HG02970 (cell line): ENCODE data around the gene ANGPTL7.
"Not testable (repeated sequence)": the region's sequence is repeated elsewhere in the genome, so short reads cannot be mapped to it uniquely, and the experiment has no call there.

Source experiments
- ATAC-seq: cut with Tn5 transposase; IDR thresholded peaks from one replicate; pipeline ENCODE4 v1.9.1; 2021; ENCODE audit warnings: mild to moderate bottlenecking, moderate library complexity, moderate number of reproducible peaks; ENCODE audit not compliant: unreplicated experiment, low FRiP score

The ANGPTL7 gene

DNA sequence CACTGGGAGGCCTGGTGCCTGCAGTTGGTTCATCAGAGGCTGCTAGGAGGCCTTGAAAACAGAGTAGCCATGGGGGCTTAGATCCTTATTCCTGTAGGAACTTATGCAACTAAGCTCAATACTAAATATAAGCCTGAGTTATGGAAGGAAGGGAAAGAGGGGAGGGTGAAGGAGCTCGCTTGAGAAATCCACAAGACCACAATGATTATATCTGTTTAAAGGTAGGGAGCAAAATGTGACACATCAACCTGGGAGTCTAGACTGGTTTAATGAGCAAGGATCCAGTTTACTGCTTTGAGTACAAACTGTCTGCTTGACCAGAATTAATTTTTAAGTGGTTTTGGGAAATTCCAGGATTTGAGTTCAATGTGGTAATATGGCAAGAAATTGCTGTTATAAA is 20.4 kb upstream of the ANGPTL7 start:
- ATAC-seq = no peak

DNA sequence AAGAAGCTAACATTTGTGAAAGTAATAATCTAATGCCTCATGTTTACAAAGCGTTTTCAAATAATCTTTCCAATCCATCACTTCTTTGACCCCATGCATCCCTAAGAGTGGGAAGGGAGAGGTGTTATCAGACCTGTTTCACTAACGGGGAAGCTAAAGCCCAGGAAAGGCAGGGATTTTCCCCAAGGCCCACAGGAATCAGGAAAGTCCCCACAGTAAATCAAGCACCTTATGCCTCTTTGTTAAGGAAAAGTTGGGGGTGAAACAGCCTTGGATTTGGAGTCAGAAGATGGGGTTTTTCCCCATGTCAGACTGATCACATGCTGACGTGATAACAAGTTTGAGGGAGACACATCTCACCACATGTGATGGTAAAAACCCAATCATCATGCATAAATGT is 20.0 kb upstream of the ANGPTL7 start:
- no peak for ATAC-seq

DNA sequence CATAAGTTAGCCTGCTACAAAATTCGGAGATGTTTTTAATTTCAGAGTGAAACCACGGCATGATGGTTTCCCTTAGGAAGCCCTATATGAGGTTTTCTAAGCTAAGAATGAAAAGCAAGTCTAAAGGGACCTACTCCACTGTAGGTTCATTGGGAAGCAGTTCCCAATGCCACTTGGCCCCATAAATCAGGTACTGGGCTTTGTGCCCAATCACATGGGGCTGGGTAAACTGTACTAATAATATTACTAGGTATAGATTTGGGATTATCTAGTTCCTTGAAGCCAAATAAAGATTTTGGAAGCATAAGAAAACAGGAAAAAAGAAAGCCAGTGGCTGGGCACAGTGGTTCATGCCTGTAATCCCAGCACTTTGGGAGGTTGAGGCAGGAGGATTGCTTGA is 19.1 kb upstream of the ANGPTL7 start:
- no peak for ATAC-seq

DNA sequence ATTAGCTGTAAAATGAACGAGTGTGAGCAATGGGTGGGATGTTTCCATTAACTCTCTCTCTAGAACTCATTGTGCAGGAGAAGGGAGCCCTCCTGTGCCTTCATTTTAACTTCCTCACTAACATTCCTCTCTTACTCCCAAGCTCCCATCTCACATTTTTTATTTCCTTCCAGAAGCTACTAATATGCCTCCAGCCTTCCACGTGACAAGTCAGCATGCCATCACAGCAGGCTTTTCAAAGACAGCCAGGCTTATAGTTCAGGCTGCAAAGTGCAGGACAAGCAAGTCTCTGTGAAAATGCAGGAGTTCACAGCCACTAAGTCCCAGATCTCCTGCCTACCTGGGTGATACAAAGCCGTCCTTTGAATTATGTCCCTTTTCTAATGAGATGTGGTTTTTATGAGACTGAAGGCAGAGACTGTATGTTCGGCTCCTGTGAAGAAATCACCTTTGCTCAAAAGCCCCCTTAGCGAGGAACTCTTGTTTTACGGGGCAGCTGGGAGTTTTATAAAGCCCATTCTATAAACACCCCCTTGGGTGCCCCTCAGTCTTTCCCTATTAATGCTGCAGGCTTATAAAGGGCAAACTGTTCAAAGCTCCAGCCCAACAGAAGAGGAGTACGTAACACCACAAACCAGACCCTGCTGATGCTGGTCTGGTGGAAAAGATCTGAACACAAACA is 14.8 kb upstream of the ANGPTL7 start:
- ATAC-seq = no peak

DNA sequence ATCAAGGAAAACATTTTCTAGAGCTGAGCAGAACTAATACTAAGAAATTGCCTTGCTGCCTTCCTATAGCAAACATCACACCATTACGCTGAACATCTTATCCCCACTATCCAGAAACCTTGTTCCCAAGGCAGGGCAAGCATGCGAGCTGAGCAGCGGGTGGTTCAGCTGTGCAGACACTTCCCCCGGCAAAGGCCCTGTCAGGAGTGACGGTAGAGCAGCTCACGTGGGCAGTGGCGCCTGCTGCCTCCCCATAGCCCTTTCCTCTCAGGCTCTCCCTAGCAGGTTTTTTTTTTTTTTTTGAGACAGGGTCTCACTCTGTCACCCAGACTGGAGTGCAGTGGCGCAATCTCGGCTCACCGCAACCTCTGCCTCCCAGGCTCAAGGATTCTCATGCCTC is 13.7 kb upstream of the ANGPTL7 start:
- ATAC-seq = no peak

DNA sequence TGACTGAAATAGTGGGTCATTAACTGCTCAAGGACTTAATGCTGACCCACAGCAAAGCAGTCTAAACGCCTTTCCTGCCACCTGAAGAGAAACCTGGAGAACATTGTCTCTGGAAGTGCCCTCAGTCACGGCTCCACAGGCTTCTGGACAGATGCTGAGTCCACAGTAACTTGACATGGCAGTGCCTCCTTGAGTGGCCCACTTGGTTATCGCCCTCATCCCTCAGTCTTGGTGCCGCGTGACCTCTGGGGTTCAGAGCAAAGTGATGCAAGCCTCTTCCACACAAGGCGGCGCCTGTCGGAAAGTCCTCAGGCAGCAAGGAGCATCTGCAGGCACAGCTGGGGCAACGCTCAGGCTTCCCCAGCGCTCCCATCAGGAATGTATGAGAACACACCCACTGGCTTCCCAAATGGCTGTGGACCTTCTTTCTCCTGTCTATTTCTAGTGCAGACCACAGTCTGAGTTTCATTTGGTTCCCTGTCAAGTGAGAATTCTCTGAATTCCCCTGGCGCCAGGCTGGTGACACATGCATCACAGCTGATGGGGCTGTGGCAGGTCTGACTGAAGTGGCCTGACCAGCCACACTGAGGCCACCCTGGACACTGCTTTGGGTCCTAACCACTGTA is 13.0 kb upstream of the ANGPTL7 start:
- ATAC-seq = no peak

DNA sequence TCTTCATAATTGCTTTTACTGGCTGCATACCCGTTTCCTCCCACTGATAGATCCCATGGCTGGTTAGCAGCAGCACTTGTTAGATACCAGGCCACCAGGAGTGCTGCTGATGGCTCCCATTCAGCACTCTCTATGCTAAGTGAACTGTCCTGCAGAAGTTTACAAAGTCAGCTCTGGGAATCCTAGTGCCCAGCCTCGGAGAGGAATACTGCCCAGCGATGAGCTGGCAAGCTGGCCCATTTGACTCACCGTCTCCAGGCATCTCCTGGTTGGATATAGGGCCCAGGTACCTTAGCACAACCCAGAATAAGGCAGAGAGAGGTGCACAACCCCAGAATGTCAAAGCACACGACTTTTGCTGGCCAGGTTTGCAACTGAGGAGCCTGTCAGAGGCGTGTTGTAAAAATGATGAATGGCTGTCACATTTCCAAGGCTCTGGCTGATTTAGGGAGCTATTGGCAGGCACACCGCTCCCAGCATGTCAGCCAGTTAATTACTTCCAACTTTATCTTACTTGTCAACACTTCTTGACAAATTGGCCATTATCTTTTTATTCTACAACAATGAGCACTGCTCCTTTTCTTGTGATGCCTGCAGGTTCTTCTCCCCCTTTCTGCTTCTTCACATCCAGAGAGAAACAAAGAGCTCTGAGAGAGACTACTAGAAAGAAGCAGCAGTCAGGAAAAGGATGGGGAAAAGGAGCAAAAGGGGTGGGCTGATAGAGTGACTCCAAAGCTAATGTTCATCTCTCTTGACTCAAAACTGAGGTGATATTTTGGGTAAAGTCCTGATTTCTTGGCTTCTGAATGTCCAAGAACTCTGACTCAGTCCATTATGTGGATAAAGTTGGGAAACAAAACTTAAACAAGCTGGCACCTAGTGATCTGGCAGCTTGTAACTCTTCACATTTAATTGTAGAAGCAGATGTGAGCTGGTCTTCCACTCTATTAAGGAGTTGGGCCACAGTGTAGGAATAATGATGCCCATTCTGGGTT is 10.8 kb upstream of the ANGPTL7 start:
- ATAC-seq = no peak

DNA sequence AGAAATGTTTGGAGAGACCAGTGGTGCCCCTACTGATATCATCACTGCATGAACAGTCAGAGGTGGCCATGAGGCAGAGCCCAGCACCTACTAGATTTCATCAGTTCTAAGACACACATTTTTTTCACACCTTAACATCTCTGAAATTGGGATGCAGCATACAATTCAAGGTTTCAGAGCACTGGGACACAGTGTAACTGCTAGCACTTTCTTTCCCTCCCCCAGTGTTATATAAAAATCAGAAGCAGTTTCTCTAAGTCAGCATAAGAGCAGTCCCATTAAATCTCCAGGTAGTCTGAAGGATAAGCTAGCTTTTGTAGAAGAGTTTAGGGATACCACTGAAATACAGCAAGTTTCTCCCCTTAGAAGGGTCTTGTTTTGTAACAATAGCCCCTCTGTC is 10.0 kb upstream of the ANGPTL7 start:
- ATAC-seq = no peak

DNA sequence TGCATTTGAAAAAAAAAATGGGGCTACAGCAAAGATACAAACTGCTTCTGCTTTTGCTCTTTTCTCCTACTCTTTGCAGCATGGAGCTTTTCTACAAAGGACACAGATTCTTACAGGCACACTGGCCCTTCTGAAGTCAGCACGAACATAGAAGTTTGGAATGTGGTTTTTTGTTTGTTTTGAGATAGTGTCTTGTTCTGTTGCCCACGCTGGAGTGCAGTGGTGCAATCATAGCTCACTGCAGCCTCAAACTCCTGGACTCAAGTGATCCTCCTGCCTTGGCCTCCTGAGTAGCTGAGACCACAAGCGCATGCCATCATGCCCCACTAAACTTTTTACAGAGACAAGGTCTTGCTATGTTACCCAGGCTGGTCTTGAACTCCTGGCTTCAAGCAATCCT is 9.4 kb upstream of the ANGPTL7 start:
- ATAC-seq = not testable (repeated sequence)

DNA sequence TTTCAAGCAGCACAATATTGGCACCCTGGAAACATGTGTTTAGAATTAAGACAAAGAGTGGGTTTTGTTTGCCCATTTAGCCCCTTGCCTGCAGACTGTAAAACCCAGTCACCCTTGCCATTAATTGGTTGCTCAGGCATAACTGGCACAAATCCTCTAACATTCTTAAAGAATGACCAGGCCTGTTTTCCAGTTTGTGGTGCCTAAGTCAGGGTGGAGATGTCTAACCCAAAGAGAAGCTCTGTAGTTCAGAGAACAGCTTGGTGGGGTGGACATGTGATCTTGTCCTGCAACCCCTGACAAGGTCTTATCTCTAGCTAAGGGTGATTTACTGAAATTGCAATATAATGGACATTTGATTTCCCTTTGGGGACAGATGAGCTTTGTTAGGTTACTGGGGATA is 8.8 kb upstream of the ANGPTL7 start:
- ATAC-seq = no peak

DNA sequence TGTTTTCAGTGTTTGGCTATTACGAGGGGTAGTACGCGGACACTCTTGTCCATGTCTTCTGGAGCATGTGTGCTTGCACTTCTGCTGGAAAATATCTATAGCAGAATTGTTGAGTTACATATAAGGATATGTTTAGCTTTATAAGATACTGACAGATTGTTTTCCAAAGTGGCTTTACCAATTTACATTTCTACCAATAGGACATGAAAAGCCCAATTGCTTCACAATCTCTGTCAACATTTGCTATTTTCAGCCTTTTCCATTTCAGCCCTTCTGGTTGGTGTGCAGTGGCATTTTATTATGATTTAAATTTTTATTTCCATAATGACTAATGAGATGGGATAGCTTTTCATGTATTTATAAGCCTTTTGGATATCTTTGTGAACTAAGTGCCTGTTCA is 6.3 kb upstream of the ANGPTL7 start:
- ATAC-seq = no peak

DNA sequence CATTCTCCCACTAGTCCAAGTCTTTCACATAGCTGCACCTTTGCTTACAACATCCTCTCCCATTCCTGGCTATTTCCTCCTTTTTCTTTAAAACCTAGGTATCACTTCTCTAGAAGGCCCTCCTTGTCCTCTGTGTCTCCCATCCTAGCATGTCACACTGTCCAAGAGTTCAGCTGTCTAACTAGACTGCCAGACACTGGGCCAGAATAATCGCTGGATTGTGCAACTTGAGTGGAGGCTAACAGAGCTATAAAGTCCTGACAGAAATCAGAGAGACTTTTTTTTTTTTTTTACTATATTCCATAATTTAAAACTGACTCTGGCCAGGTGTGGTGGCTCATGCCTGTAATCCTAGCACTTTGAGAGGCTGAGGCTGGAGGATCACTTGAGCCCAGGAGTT is 4.2 kb upstream of the ANGPTL7 start:
- ATAC-seq = no peak

DNA sequence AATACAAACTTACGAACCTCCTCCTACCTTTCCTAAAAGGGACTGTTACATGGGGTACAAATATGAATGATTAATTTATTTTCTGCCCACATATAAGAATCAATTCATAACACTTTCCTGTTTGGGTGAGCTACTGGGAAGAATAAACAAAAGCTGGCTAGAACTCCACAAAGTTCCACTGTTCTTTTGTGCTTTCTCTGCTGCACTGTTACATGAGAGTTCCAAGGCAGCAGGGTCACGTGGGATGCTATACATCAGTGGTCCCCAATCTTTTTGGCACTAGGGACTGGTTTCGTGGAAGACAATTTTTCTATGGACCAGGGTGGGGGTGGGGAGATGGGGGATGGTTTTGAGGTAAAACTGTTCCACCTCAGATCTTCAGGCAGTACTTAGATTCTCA is 2.2 kb upstream of the ANGPTL7 start:
- no peak for ATAC-seq

DNA sequence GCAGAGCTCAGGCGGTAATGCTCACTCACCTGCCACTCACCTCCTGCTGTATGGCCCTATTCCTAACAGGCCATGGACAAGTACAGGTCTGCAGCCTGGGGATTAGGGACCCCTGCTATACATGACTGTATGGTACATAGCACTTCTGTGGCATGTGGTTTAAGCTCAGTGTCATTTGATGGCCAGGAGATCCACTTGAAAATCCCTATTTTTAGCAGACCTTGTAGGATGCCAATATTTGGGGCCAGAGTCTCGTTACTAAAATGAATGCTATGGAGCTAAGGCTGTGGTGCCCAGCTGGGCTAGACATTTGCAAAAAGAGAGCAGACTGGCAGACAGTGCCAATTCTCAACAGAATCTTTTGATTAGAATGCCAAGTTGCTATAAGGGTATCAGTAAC is 1.7 kb upstream of the ANGPTL7 start:
- no peak for ATAC-seq

DNA sequence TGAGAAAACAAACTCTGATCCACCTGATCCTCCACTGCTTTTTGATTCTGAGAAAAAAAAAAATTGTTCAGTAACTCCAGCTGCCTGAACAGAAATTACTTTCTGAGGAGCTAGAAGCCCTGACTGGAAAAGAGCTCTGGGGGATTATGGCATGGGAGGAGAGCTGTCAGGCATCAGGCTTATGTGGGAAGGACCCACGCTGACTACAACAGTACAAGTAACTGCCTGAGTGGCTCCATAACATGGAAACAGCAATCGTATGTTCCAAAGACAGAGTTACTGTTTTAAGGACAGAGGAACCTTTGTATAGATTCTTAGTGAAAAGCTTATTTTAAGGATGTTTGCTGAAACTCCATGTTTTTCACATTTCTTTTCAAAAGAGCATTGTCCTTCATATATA is 1.2 kb upstream of the ANGPTL7 start:
- ATAC-seq = no peak

DNA sequence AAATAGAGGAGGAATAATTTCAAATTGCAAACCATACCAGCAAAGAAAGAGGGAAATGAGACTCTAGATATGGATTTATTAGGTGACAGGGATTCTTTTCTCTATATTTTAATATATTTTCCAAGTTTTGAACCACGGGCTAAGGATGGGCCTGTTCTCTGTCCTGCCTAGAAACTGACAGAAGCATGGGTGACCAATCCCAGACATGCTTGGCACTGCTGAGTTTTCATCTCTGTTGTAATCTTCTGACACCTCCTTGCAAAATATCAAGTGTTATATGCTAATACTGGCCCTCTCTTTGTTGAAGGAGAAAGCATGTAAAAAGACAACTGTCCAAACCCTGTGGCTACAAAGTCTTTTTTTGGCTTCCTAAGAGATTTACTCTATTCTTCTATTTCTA is 774 bp upstream of the ANGPTL7 start:
- no peak for ATAC-seq

DNA sequence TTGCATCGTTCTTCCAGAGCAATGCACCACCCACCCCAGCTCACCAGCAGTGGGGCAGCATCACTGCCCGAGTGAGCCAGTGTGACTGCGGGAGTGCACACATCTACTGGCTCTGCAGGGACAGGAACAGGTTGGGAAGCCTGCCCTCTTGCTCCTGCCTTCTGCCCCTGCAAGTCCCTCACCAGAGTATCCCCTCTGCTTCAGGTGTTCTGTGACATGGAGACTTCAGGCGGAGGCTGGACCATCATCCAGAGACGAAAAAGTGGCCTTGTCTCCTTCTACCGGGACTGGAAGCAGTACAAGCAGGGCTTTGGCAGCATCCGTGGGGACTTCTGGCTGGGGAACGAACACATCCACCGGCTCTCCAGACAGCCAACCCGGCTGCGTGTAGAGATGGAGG is 4.2 kb downstream of the ANGPTL7 start:
- ATAC-seq = no peak

DNA sequence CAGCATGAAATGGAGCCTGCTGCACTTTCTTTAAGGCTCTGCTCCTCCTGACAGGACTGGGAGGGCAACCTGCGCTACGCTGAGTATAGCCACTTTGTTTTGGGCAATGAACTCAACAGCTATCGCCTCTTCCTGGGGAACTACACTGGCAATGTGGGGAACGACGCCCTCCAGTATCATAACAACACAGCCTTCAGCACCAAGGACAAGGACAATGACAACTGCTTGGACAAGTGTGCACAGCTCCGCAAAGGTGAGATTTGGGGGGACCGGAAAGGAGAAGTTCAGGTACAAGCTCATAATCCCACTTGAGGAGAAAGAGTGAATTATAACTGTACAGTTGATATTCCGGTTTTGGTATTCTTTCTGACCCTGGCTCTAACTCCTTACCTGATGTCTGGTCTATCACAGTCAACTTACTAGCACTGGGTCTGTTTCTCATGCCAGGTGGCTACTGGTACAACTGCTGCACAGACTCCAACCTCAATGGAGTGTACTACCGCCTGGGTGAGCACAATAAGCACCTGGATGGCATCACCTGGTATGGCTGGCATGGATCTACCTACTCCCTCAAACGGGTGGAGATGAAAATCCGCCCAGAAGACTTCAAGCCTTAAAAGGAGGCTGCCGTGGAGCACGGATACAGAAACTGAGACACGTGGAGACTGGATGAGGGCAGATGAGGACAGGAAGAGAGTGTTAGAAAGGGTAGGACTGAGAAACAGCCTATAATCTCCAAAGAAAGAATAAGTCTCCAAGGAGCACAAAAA is 5.4 kb downstream of the ANGPTL7 start:
- ATAC-seq = no peak

DNA sequence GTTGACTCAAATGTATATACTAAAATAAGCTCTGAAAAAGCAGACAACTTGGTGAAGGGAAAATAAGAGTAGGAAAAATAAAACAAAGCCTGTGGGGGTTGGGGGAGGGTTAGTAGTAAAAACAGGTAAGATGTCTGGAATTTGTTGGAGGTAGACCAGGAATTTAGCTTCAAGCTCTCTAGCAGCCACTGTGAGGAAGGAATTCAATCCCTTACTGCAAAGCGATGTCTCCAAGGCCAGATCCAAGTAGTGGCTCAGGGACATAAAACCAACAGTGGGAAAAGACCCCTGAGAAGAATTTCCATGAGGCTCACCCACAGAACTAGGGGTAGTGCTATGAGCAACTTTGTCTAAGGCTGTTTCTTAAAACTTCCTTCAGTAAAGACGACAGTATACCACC is 7.8 kb downstream of the ANGPTL7 start:
- no peak for ATAC-seq

DNA sequence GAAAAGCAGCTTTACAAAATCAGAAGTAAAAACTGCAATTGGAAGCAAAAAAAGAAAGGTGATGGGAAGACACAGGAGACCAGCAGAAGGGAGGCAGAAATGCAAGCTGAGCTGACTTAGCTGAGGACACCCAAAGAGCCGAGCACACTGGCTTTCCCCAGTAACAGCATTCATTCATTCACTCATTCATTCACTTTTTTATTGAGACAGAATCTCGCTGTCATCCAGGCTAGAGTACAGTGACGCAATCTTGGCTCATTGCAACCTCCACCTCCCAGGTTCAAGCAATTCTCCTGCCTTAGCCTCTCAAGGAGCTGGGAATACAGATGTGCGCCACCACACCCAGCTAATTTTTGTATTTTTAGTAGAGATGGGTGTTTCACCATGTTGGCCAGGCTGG is 8.2 kb downstream of the ANGPTL7 start:
- ATAC-seq = no peak

DNA sequence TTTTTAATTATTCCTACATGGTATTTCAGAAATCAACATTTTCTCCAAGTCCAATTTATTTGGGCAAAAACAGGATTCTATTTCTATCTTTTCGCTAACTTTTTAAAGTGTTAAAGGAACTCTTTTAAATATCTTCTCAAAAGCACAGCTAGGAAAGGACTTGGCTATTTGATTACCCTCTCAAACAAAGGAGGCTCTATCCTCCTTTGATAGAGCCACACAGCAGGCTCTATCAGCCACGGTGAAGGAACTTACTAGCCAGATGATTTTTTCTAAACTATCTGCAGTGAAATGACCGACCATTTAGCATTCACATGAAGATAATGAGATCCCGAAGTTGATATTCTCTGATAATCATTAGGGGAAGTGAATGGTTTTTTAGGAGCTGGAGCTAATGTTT is 9.1 kb downstream of the ANGPTL7 start:
- no peak for ATAC-seq
